ENCODE measurements around the gene CHRNE. TPM values are rescaled to one million over a fixed set of nuclear protein-coding genes. Genes with fewer than 3 reads are reported as not detected.

CHRNE gene
- polyA plus RNA-seq: 0.37 TPM
- long read RNA-seq, donor 1: 0 reads
- long read RNA-seq, donor 2: 0 reads
- long read RNA-seq, donor 3: 0 reads
- long read RNA-seq, donor 4: 0 reads
- long read RNA-seq, donor 5: 0 reads
- long read RNA-seq, donor 6: 0 reads
- long read RNA-seq, donor 7: 0 reads
- long read RNA-seq, donor 8, partial matches to known transcripts: 158 of 158 reads
- long read RNA-seq, donor 8, other reads (novel, unspliced or antisense): 0 of 158 reads
- long read RNA-seq, donor 9: 0 reads
- long read RNA-seq, donor 10, partial matches to known transcripts: 68 of 75 reads
- long read RNA-seq, donor 10, other reads (novel, unspliced or antisense): 7 of 75 reads
- long read RNA-seq, donor 11, partial matches to known transcripts: 5 of 5 reads
- long read RNA-seq, donor 11, other reads (novel, unspliced or antisense): 0 of 5 reads

DNA sequence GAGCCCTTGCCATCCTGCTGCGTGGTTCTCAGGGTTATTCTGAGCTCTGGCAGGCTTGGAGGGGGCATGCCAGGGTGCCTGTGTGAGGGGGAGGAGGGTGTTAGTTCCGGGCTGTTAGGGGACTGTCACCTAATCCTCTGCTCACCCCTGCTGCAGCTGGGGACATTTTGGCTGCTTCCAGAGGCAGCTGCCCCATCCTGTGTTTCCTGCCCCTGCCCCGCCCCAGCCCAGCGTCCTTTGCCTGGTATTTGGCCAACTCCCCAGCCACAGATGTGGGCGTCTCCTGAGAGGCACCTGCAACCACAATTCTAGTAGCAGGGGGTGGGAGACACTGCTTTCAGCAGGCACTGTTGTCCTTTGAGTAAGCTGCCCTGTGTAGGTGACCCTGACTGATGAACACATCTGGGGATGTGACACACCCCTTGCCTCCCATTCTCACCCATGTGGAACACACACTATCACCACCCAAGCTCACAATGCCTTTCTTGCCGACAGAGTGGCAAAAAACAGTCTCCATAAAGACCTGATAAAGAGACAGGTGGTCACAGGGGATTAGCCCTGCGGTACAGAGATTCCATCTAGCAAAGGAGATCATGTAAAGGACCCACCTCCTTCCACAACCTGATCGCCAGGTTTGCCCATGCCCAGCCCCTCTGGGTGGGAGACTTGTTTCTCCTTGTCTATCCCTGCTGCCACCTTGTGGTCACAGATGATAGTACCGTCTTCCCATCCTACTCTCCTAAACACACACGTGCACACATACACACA lies at the start of gene CHRNE:
CHRNE (minus strand) TSS at position 48 of the 768 bp plus-strand sequence; CDS start at position 13, 35 bp downstream.
- peak; percentile 83 for DNase-seq
- WGBS (ENCODE audit: insufficient coverage, low lambda C conversion rate): 0% methylated on average over 1 of the region's 10 CpGs
- Histone ChIP-seq H3K4me3 (ENCODE audit: low read length) (peak within 1 kb of the TSS; percentile 2), H3K27me3 (ENCODE audit: control insufficient read depth, insufficient read depth, low read length) (peaks cover 32% of the 10 kb centered on the region), H3K36me3 (ENCODE audit: control insufficient read depth, insufficient read depth, low read length) (no peaks in the 10 kb centered on the region), H3K9me3 (ENCODE audit: control insufficient read depth, low read depth, low read length) (peaks cover 17% of the 10 kb centered on the region), H3K27ac (ENCODE audit: low read length) (peak within 1 kb of the TSS; percentile 21), H3K4me1 (ENCODE audit: control insufficient read depth, insufficient read depth, low read length) (peaks cover 32% of the 10 kb centered on the region)

DNA sequence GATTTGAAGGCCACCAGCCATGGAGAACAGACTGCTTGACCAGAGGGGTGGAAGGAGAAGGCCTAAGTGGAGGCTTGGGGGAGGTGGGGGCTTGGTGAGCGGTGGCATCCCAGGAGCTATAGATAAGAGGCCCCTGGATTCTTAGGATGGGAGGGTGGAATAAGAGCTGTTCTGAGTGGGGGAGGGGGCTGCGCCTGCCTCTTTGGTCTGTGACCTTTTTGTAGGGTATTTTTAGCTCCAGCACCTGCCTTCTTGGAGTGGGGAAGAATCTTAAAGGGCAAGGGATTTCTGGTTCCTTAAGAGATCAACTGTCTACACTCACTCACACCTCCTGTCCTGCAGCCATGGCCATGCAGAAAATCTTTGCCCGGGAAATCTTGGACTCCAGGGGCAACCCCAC lies 48.6 kb upstream of the CHRNE start:
- H3K9me3 ChIP-seq (ENCODE audit: control insufficient read depth, low read depth, low read length): no peaks in the 10 kb centered on the region
- no peaks in the 10 kb centered on the region for H3K27me3 ChIP-seq (ENCODE audit: control insufficient read depth, insufficient read depth, low read length)
- WGBS (ENCODE audit: insufficient coverage, low lambda C conversion rate): no CpG with 5 or more reads among the region's 3 CpGs
- no peak for DNase-seq
- H3K4me1 ChIP-seq (ENCODE audit: control insufficient read depth, insufficient read depth, low read length): peaks cover 25% of the 10 kb centered on the region
- peaks cover 7% of the 10 kb centered on the region for H3K36me3 ChIP-seq (ENCODE audit: control insufficient read depth, insufficient read depth, low read length)
- no peak overlapping the region for H3K4me3 ChIP-seq (ENCODE audit: low read length)
- no peak overlapping the region for H3K27ac ChIP-seq (ENCODE audit: low read length)

DNA sequence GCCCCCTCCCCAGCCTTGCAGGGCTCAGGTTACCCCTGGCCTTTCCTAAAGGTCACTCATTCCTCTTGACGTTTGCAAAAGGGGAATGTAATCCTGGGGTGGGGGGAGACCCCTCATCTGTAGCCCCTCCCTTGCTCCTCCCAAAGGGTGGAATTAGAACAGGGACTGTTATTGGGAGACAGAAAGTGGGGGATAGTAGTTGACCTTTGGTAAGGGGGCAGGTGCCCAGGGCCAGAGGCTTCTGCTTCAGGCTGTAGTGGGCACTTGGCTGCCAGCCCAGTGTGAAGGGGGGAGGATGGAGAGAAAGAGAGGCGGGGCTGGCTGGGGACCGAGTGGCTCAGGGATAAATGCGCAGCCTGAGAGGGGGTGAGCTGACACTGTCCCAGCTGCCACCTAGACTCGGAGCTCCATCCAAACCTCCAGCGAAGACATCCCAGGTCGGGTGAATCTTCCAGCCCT lies 47.9 kb upstream of the CHRNE start, which contains the start of gene ENO3:
ENO3 (plus strand) TSS at position 374 of the 459 bp plus-strand sequence. CDS start 711 bp downstream, outside the sequence.
- DNase-seq: peak in 1 of 2 donors; percentile 36
- WGBS (ENCODE audit: insufficient coverage, low lambda C conversion rate): no CpG with 5 or more reads among the region's 7 CpGs
- H3K36me3 ChIP-seq (ENCODE audit: control insufficient read depth, insufficient read depth, low read length): peaks cover 14% of the 10 kb centered on the region
- H3K27ac ChIP-seq (ENCODE audit: low read length): peak within 1 kb of the TSS; percentile 100
- no peaks in the 10 kb centered on the region for H3K27me3 ChIP-seq (ENCODE audit: control insufficient read depth, insufficient read depth, low read length)
- peak within 1 kb of the TSS; percentile 61 for H3K4me3 ChIP-seq (ENCODE audit: low read length)
- H3K4me1 ChIP-seq (ENCODE audit: control insufficient read depth, insufficient read depth, low read length): peaks cover 30% of the 10 kb centered on the region
- no peaks in the 10 kb centered on the region for H3K9me3 ChIP-seq (ENCODE audit: control insufficient read depth, low read depth, low read length)

DNA sequence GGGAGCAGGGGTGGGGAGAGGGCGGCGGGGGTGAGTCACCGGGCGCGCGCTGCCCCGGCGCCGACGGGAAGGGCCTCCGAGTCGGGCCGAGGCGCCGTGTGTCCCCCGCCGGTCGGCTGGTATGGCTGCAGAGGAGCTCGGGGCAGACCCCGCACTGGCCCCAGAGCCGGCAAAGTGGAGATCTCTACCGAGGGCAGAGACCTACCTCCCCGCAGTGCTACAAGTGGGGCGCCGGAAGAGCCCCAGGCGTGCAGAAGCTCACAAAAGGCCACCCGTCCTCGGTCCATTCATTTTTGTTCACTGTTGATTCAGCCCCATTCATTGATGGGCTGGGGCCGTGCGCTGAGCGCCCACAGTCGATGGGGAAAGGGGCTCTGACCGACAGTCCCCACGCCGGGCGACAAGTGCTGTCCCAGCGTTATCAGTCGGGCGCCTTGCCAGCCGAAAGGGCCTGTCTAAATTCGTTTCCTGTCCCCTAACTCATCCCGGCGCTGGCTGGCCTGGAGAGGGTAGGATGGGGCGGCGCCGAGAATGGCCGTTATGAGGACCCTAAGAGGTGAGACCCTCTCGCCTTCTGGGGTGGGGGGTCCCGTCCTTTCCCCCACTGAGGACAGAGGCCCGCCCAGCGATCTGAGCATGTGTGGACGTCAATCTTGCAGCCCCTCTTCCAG lies 47.3 kb upstream of the CHRNE start:
- H3K27me3 ChIP-seq (ENCODE audit: control insufficient read depth, insufficient read depth, low read length): no peaks in the 10 kb centered on the region
- WGBS (ENCODE audit: insufficient coverage, low lambda C conversion rate): no CpG with 5 or more reads among the region's 52 CpGs

DNA sequence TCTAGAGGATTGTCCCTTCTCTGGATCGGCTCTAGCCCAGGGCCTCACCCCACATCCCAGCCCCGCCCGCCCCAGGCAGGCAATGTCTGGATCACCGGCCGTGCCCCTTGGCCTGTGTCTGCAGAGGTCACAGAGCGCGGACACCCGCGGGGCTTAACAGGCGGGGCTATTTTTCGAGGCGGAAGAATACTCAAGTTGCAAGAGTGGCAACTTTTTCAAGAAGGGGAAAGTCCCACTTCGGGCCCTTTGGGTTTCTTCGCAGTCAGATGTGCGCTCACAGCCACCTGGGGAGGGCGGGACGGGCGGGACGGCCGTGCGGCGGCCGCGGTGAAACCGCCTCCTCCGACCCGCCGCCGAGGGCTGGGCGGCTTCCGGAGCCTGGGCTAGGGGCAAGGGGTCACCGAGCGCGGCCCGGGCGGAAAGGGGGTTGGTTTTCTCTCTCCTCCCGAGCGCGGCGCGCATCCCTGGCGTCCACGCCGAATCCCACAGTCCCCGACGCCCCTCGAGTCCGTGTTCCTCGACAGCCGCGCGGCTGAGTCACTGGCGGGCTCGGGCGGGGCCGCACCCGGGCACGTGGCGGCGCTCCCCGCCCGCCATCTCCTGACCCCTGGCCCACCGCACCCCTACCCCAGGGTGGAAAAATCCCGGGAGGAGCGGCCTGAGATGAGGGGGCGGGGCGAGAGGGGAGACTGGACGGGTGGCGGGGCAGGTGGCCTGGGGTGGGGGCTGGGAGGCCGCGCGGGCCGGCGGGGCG lies 46.6 kb upstream of the CHRNE start:
- Histone ChIP-seq H3K27me3 (ENCODE audit: control insufficient read depth, insufficient read depth, low read length) (no peaks in the 10 kb centered on the region), H3K4me1 (ENCODE audit: control insufficient read depth, insufficient read depth, low read length) (peaks cover 43% of the 10 kb centered on the region), H3K9me3 (ENCODE audit: control insufficient read depth, low read depth, low read length) (no peaks in the 10 kb centered on the region), H3K4me3 (ENCODE audit: low read length) (peak overlapping the region; percentile 100), H3K36me3 (ENCODE audit: control insufficient read depth, insufficient read depth, low read length) (peaks cover 27% of the 10 kb centered on the region), H3K27ac (ENCODE audit: low read length) (peak overlapping the region; percentile 100)
- DNase-seq: peak; percentile 70 to 90
- no CpG with 5 or more reads among the region's 75 CpGs for WGBS (ENCODE audit: insufficient coverage, low lambda C conversion rate)

More for the DNA sequence above, 47.3 kb upstream of the CHRNE start:
- peak overlapping the region; percentile 61 for H3K4me3 ChIP-seq (ENCODE audit: low read length)
- no peak for DNase-seq
- H3K36me3 ChIP-seq (ENCODE audit: control insufficient read depth, insufficient read depth, low read length): peaks cover 20% of the 10 kb centered on the region
- no peaks in the 10 kb centered on the region for H3K9me3 ChIP-seq (ENCODE audit: control insufficient read depth, low read depth, low read length)
- peaks cover 36% of the 10 kb centered on the region for H3K4me1 ChIP-seq (ENCODE audit: control insufficient read depth, insufficient read depth, low read length)
- peak overlapping the region; percentile 100 for H3K27ac ChIP-seq (ENCODE audit: low read length)

DNA sequence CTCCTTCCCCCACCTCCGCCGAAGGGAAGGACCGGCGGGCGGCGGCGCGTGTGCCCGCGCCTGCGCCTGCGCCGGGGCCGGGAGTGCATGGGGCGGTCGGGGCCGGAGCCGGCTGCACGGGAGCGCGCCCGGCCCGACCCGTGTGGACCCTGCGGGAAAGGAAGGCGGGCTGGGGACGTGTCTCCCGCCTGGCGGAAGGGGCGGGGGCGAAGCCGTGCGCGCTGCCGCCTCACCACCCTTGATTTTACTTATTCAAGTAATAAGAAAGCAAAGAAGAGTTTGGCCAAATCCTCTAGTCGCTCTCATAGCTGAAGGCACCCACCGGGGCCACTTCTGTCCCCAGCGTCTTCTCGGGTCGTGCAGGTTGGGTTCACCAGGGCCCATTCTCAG lies 46.0 kb upstream of the CHRNE start:
- peak overlapping the region; percentile 100 for H3K4me3 ChIP-seq (ENCODE audit: low read length)
- H3K36me3 ChIP-seq (ENCODE audit: control insufficient read depth, insufficient read depth, low read length): peaks cover 32% of the 10 kb centered on the region
- H3K9me3 ChIP-seq (ENCODE audit: control insufficient read depth, low read depth, low read length): no peaks in the 10 kb centered on the region
- H3K27ac ChIP-seq (ENCODE audit: low read length): peak overlapping the region; percentile 100
- 0% methylated on average over 3 of the region's 40 CpGs for WGBS (ENCODE audit: insufficient coverage, low lambda C conversion rate)
- peaks cover 43% of the 10 kb centered on the region for H3K4me1 ChIP-seq (ENCODE audit: control insufficient read depth, insufficient read depth, low read length)
- no peaks in the 10 kb centered on the region for H3K27me3 ChIP-seq (ENCODE audit: control insufficient read depth, insufficient read depth, low read length)
- peak; percentile 93 to 97 for DNase-seq

DNA sequence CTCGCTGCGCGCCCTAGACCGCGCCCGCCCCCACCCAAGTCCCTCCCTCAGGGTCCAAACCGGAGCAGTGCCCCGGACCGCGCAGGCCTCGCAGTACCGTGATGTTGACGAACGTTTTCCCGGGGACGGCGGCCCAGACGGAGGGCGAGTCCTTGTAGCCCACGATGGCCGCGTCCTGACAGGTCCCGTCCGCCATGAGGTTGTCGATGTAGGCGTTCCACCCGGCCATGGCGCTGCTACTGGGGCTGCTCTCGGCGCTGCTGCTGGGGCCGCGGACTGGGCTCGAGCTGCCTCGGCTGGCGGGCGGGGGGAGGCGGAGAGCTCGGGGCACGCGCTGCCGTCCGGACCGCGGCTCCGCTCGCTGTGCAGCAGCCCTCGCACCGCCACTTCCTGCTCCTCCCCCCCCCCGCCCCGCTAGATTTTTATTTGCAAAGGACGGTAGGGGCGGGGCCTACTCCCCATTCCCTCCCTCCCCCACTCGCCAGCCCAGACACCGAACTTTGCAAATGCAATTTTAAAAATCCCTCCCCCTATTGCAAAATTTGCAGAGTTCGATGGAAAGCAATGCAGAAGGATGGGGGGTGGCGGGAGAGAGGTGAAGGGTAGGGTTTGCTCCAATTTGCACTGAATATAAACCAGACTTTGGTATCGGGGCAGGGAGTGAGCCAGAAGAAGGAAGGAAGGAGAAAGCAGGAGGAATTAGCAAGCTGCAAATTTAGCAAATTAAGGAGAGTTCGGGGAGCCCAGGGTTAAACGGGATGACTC lies 45.5 kb upstream of the CHRNE start, which contains the start of gene PFN1:
PFN1 (minus strand) TSS at position 365 of the 765 bp plus-strand sequence; CDS start at position 229, 136 bp downstream.
- no CpG with 5 or more reads among the region's 59 CpGs for WGBS (ENCODE audit: insufficient coverage, low lambda C conversion rate)
- no peaks in the 10 kb centered on the region for H3K9me3 ChIP-seq (ENCODE audit: control insufficient read depth, low read depth, low read length)
- H3K27me3 ChIP-seq (ENCODE audit: control insufficient read depth, insufficient read depth, low read length): no peaks in the 10 kb centered on the region
- peak within 1 kb of the TSS; percentile 100 for H3K27ac ChIP-seq (ENCODE audit: low read length)
- H3K36me3 ChIP-seq (ENCODE audit: control insufficient read depth, insufficient read depth, low read length): peaks cover 38% of the 10 kb centered on the region
- peaks cover 43% of the 10 kb centered on the region for H3K4me1 ChIP-seq (ENCODE audit: control insufficient read depth, insufficient read depth, low read length)
- DNase-seq: peak; percentile 82 to 92
- peak within 1 kb of the TSS; percentile 100 for H3K4me3 ChIP-seq (ENCODE audit: low read length)

DNA sequence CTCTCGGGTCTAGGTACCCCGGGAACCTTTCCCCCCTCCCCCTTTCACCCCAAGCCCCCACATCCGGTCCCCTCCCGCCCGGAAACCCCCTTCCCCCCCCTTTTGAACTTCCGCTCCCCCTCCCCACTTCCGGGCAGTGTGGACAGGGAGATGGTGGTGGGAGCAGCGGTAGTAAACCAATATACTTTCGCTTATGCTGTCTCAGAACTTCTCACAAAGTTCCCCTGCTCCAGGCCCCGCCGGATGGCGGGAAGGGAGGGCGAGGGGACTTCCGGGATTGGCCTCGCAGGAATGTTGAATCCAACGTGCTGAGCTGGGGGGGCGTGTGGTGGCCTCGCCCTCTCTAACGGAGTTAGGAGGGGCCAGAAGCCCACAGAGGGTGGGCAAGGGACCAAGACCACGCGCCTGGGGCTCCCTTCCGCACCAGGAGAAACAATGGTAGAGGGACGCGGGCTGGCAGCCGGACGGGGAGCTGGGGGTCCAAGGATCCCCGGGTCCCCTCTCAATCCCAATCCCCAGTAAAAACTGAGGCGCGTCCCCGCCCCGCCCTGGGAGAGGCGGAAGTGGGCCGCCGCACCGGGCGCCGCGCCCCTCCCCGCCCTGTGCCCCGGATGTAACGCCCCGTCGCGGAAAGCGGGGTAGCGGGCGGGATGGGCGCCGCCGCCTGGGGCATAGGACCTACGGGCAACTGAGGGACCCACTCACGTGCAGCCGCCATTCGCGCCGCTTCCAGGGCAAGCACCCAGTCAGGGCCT lies 44.7 kb upstream of the CHRNE start:
- Histone ChIP-seq H3K9me3 (ENCODE audit: control insufficient read depth, low read depth, low read length) (no peaks in the 10 kb centered on the region), H3K27ac (ENCODE audit: low read length) (peak overlapping the region; percentile 99), H3K4me3 (ENCODE audit: low read length) (peak overlapping the region; percentile 100), H3K36me3 (ENCODE audit: control insufficient read depth, insufficient read depth, low read length) (peaks cover 46% of the 10 kb centered on the region), H3K4me1 (ENCODE audit: control insufficient read depth, insufficient read depth, low read length) (peaks cover 43% of the 10 kb centered on the region), H3K27me3 (ENCODE audit: control insufficient read depth, insufficient read depth, low read length) (no peaks in the 10 kb centered on the region)
- DNase-seq: peak in 1 of 2 donors; percentile 70
- WGBS (ENCODE audit: insufficient coverage, low lambda C conversion rate): no CpG with 5 or more reads among the region's 56 CpGs
